GM12875 (cell line): ENCODE measurements around the gene DSCAM.

Experiments
- H3K4me3 ChIP-seq: one replicate; pipeline ENCODE4 v1.5.1; 2011; ENCODE audit warnings: low read depth, low read length, control low read depth
- TF ChIP-seq, protein P1 (sequence below): IDR thresholded peaks from 2 replicates; pipeline ENCODE4 v1.5.1; 2011; ENCODE audit warnings: low read depth, mild to moderate bottlenecking, control low read depth, inconsistent platforms, low read length, moderate library complexity, borderline replicate concordance; ENCODE audit not compliant: insufficient read depth

Gene DSCAM

DNA sequence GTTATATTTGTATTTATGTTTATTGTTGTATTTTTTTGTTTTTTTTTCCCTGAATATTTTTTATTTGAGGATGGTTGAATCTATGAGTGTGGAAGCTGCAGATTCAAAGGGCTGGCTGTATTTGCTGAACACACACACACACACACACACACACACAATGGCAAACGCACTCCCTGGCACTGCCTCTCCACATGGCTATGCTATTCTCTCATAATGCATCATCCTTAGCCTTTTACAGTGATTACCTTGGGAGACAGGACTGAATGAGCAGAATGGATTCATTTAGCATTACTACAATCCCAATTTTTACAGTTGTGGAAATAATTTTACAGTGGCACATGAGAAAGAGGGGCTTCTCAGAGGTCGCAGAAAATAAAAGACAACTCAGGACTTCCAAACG, 589.6 kb downstream of the DSCAM start:
- TF ChIP-seq, protein P1, sequence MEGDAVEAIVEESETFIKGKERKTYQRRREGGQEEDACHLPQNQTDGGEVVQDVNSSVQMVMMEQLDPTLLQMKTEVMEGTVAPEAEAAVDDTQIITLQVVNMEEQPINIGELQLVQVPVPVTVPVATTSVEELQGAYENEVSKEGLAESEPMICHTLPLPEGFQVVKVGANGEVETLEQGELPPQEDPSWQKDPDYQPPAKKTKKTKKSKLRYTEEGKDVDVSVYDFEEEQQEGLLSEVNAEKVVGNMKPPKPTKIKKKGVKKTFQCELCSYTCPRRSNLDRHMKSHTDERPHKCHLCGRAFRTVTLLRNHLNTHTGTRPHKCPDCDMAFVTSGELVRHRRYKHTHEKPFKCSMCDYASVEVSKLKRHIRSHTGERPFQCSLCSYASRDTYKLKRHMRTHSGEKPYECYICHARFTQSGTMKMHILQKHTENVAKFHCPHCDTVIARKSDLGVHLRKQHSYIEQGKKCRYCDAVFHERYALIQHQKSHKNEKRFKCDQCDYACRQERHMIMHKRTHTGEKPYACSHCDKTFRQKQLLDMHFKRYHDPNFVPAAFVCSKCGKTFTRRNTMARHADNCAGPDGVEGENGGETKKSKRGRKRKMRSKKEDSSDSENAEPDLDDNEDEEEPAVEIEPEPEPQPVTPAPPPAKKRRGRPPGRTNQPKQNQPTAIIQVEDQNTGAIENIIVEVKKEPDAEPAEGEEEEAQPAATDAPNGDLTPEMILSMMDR, result no peak
- H3K4me3 ChIP-seq, result no peak overlapping the region

DNA sequence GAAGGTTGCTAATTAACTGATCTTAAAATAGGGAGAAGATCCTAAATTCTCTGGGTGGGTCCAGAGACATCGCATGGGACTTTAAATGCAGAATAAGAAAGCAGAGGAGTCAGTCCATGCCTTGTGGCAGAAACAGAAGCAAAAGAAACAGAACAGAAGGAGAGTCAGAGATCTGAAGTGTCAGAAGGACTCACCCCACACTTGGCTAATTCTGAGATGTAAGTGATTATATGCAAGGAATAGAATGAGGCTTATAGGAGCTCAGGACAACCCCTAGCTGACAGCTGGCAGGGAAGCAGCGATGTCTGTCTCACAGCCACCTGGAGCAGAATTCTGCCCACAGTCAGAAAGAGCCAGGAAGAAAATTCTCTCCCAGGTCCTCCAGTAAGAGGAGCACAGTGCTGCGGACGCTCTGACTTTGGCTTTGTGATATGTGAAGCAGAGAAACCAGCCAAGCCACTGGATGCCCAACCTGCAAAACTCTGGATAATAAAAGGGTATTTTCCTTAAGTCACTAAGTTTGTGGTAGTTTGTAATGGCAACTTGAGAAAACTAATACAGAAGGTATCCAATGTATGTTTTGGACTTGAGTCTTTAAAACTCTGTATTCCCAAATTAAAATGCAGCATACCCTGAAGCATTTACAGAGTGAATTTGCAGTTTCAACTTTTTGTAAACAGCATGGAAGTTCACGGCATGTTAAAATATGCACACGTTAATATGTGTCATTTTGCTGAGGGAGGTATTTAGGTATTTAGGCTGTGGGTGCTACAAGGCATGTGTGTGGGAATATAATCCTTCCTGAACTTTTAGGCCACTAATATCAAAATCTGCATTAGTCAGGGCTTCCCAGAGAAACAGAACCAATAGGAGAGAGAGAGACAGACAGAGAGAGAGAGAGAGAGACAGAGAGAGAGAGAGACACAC, 591.2 kb downstream of the DSCAM start:
- TF ChIP-seq, protein P1, result no peak
- H3K4me3 ChIP-seq, result no peak overlapping the region

DNA sequence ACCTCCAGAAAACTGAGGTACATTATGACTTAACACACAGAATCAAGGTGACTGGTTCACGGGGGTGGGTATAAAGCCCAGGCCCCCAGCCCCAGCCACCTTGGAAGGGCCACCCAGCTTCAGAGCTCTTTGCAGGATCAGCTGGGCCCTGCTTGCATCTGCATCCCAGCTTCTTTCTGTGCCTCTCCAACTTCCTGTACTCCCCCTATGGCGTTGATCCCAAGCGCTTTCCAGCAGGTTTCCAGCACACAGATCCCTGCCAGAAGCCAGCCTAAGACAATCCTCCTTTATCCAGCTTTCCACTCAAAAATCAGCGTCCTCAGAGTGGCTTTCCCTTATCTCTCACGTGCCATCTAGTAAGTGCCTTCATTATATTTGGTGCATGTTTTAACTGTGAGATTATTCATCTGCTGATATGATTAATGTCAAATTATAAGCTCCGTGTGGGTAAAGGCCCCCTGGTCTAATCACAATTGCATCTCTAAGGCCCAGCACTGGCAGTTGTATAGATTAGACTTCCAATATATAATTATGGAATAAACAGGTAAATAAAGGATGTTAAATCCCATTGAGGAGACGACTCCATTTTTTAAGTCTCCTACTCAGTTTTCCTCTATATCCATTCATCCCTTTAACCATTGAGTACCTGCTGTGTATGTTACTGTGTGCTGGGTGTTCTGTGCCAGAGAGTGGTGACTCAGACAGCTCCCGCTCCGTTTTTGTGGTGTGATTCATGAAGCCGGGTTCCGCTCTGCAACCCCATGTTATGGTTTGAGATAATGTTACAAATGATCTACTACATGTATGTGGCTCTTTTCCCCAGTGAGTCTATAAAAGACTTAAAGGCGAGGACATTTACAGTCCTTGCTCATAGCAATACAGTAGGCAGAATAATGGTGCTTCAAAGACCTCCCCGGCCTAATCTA, 592.2 kb downstream of the DSCAM start:
- H3K4me3 ChIP-seq, result no peak overlapping the region
- TF ChIP-seq, protein P1, result no peak

DNA sequence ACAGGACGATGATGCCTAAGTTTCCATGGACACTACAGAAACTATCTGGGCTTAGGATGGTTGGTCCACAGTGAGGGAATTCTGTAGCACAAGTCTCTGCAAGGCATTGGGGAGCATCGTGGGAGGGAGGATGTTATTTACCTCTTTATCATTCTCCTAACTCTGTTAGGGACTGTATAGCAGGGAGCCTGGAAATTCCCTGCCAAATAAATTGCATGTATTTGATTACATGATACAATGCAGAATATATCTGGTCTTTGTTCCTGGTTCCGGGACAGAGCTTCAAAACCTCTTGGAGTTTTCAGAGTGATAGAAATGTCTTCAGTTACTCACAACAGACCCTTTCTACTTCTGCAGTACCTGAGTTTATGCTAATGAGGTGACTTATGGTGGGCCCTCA, 593.8 kb downstream of the DSCAM start:
- H3K4me3 ChIP-seq, result no peak overlapping the region
- TF ChIP-seq, protein P1, result no peak

DNA sequence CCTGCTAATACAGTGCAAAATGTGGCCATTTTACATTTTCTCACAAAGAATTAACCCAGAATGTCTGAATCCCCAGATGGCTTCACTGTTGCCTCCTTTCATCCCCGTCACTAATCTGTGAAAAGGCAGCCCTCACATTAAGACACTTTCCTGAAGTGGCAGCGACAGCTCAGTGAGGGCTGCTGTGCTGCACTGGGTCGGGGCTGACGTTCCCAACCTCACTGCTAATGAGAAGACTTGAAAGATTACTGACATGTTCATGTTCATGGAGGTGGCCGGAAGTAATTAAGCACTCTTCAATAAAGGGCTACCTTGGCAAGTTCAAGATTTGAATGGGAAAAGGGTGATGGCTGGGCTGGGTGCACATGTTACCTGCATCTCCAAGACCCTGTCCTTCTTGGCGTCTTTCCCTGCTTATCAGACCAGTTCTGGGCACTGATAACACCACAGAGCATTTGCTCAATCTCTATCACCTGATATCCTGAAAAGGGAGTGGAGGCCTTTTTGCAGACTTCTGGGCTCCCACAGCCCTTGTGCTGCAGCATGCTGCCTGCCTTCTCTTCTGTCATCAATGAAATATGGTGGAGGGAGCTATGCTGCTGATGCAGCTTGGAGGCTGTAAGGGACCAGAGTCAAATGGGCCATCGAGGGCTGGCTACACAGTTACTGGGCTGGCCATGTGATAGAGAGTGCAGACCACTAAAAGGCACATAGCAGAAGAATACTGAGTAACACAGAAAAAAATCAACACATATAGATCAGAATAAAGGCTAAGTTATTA, 596.3 kb downstream of the DSCAM start:
- H3K4me3 ChIP-seq, result no peak overlapping the region
- TF ChIP-seq, protein P1, result no peak

DNA sequence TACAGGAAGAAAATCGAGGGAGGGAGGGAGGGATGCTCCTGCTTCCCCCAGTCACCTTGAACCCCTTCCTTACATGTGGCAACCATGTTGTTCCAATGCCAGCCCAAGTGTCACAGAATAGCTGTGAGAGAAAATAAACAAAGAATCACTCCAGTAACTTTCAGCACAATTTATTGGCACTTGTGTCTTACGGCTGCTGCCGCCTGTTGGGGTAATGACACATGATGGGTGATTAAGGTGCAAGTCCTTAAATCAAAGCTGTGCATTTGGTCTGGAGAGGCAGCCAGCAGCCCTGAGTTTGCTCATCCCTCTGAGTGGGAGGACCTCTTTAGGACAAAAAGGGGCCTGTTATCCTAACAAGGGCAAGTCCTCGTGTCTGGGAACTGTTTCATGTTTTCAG, 602.0 kb downstream of the DSCAM start:
- no peak overlapping the region for H3K4me3 ChIP-seq
- TF ChIP-seq, protein P1, result no peak
